Endothelial cell of umbilical vein (primary cell): ENCODE results near the gene LMO7. TPM values are rescaled to one million over a fixed set of nuclear protein-coding genes. Genes with fewer than 3 reads are reported as not detected.

ENCODE experiments used
- BruUV-seq: library from RNA; stranded (reverse); fragments of 400-500 nt; replicated peaks from 2 replicates; lab custom pipeline; 2021; lab: Mats Ljungman, UMichigan
- CTCF ChIA-PET: fragments of 300-600, 350-600 bp; sonication (Branson Sonifier 250); formaldehyde crosslinking; loops from one replicate; lab custom pipeline; 2021; ENCODE audit warnings: antibody characterized with exemption, inconsistent platforms; lab: Charles Lee
- POLR2A ChIA-PET: fragments of 300-600, 350-600 bp; sonication (Branson Sonifier 250); formaldehyde crosslinking; loops from one replicate; lab custom pipeline; 2021; ENCODE audit warnings: antibody characterized with exemption, inconsistent platforms; lab: Charles Lee
- DNase-seq: peaks from one replicate; pipeline ENCODE4 v3.0.0-alpha.2; 2011; ENCODE audit warnings: low read depth, low spot score
- FAIRE-seq: peaks from 2 replicates; lab custom pipeline; 2011; peaks lifted over from hg19 to GRCh38; lab: Jason Lieb, UNC
- H2AFZ ChIP-seq: 2 replicates; pipeline ENCODE4 v1.6.0; 2012; ENCODE audit warnings: low read depth, low read length, control low read depth, inconsistent platforms
- H3K27ac ChIP-seq: 2 replicates; pipeline ENCODE4 v1.5.1; 2011; ENCODE audit warnings: low read depth, mild to moderate bottlenecking, control low read depth, low read length, moderate library complexity; ENCODE audit not compliant: insufficient read depth
- H3K27me3 ChIP-seq, 2 experiments: 2 replicates each; pipeline versions ENCODE4 v1.6.0 to v1.6.1; 2011; ENCODE audit warnings: low read length in 2 of 2, mixed read lengths in 1 of 2; ENCODE audit not compliant: control insufficient read depth in 2 of 2, insufficient read depth in 2 of 2
- H3K36me3 ChIP-seq, 2 experiments: 2 replicates in 1 of 2; 3 replicates in 1 of 2; pipeline ENCODE4 v1.5.1; 2011; ENCODE audit warnings: low read length in 2 of 2, mild to moderate bottlenecking in 1 of 2, moderate library complexity in 1 of 2; ENCODE audit not compliant: control insufficient read depth in 2 of 2, insufficient read depth in 2 of 2; ENCODE audit errors: extremely low read depth in 1 of 2
- H3K4me1 ChIP-seq: 3 replicates; pipeline ENCODE4 v1.5.1; 2011; ENCODE audit warnings: mild to moderate bottlenecking, low read length; ENCODE audit not compliant: control insufficient read depth, insufficient read depth; ENCODE audit errors: extremely low read depth
- H3K4me2 ChIP-seq: 2 replicates; pipeline ENCODE4 v1.6.1; 2011; ENCODE audit warnings: low read length, control low read depth, mixed read lengths; ENCODE audit not compliant: insufficient read depth
- H3K4me3 ChIP-seq, 3 experiments: fragments of 200-600 bp in 1 of 3; sonication (generic), shearing (Covaris generic) in 1 of 3; replicated peaks in 1 of 3; 2 replicates each; pipeline ENCODE4 v1.5.1; 2011 to 2016; ENCODE audit warnings: control low read depth in 3 of 3, low read length in 3 of 3, mild to moderate bottlenecking in 2 of 3, inconsistent platforms in 1 of 3, low read depth in 1 of 3, moderate library complexity in 1 of 3; ENCODE audit not compliant: insufficient read depth in 1 of 3
- H3K79me2 ChIP-seq: 2 replicates; pipeline ENCODE4 v1.6.0; 2012; ENCODE audit warnings: low read length, inconsistent platforms; ENCODE audit not compliant: control insufficient read depth, insufficient read depth
- H3K9ac ChIP-seq: replicated peaks from 2 replicates; pipeline ENCODE3; 2011; ENCODE audit warnings: low read length, control low read depth; ENCODE audit not compliant: insufficient read depth; ENCODE audit errors: extremely low read depth
- H3K9me1 ChIP-seq: replicated peaks from 3 replicates; pipeline ENCODE4 v1.6.0; 2011; ENCODE audit warnings: mild to moderate bottlenecking, low read length; ENCODE audit not compliant: control insufficient read depth, insufficient read depth; ENCODE audit errors: extremely low read depth
- H3K9me3 ChIP-seq: replicated peaks from 2 replicates; pipeline ENCODE4 v1.5.1; 2012; ENCODE audit warnings: low read length, inconsistent platforms; ENCODE audit not compliant: control insufficient read depth, insufficient read depth
- H4K20me1 ChIP-seq: replicated peaks from 2 replicates; pipeline ENCODE3; 2011; ENCODE audit warnings: mild to moderate bottlenecking, low read length; ENCODE audit not compliant: control insufficient read depth, insufficient read depth; ENCODE audit errors: extremely low read depth
- EZH2 ChIP-seq: IDR thresholded peaks from 2 replicates; pipeline ENCODE4 v1.6.1; 2012; ENCODE audit warnings: borderline replicate concordance, low read depth, mild to moderate bottlenecking, moderate library complexity, low read length, inconsistent platforms; ENCODE audit not compliant: severe bottlenecking
- GATA2 ChIP-seq: IDR thresholded peaks from 2 replicates; pipeline ENCODE4 v1.7.0; 2011; ENCODE audit warnings: low read depth, mild to moderate bottlenecking, moderate library complexity, mixed read lengths, low read length; ENCODE audit not compliant: insufficient read length, insufficient read depth
- JUN ChIP-seq: IDR thresholded peaks from 2 replicates; pipeline ENCODE4 v1.6.1; 2011; ENCODE audit warnings: borderline replicate concordance, low read depth; ENCODE audit not compliant: insufficient read length, insufficient read depth
- MYC ChIP-seq: IDR thresholded peaks from one replicate; pipeline ENCODE4 v1.6.1; 2011; ENCODE audit warnings: mild to moderate bottlenecking, low read depth, low read length
- POLR2AphosphoS5 ChIP-seq: IDR thresholded peaks from 2 replicates; pipeline ENCODE4 v1.6.1; 2012; ENCODE audit warnings: low read depth, mild to moderate bottlenecking, control low read depth, low read length, moderate library complexity; ENCODE audit not compliant: insufficient read depth
- dilution Hi-C: fragments of 300-500 bp; cut with MboI; formaldehyde crosslinking; loops from one replicate; pipeline ENCODE4 v1.15.0; 2019; ENCODE audit warnings: low sequenced_read_pairs; ENCODE audit not compliant: extremely low pct_ligation_motif_present
- intact Hi-C: fragments of 100-400 bp; cut with micrococcal nuclease; formaldehyde crosslinking; loops from one replicate; pipeline ENCODE4 v1.10.0; 2022
- polyA plus RNA-seq, 4 experiments: library from polyadenylated mRNA; depleted of rRNA in 3 of 4; stranded (reverse) in 3 of 4; unstranded in 1 of 4; fragments of >200 nt; gene quantifications; 2 replicates each; pipeline versions ENCODE4 v1.2.1 to v1.2.3, GENCODE V29; 2011 to 2012; ENCODE audit warnings: missing spikeins in 1 of 4
- total RNA-seq: library from RNA; stranded (reverse); gene quantifications from 2 replicates; pipeline ENCODE4 v1.2.3, GENCODE V29; 2021
- TF ChIP-seq, protein P1 (sequence below): IDR thresholded peaks from 2 replicates; pipeline ENCODE4 v1.6.1; 2011; ENCODE audit not compliant: insufficient read depth, insufficient read length
- TF ChIP-seq, protein P2 (sequence below), 2 donors: IDR thresholded peaks; 1 replicate in 1 of 2; 2 replicates in 1 of 2; pipeline ENCODE4 v1.5.1; 2011; ENCODE audit warnings: low read length in 2 of 2, mild to moderate bottlenecking in 2 of 2, moderate library complexity in 2 of 2, control low read depth in 1 of 2, inconsistent platforms in 1 of 2, low read depth in 1 of 2; ENCODE audit not compliant: insufficient read depth in 1 of 2; ENCODE audit errors: extremely low read depth in 1 of 2

The LMO7 gene
- total and polyA plus RNA-seq, 2 donors (not counting 3 experiments of a cell fraction or from before 2014, with no cell fraction given): 10.5 to 21.1 TPM

- dilution Hi-C loops: no loop called here
- H3K4me1 ChIP-seq: peaks cover 22% of the 10 kb centered on the region
- no peaks in the 10 kb centered on the region for H3K27me3 ChIP-seq
- intact Hi-C loops: loop anchor here (1.0 kb wide), 1 partner anchor 10 kb away; no protein-coding TSS in a partner anchor
- ChIA-PET POLR2A (no interaction called here), CTCF (interaction anchor here (1.4 to 4.6 kb wide), 3 partner anchors 10 to 18 kb away, joined by 3 to 47 read pairs (median 9); no protein-coding TSS in a partner anchor)
- TF ChIP-seq GATA2 (peak; percentile 5), POLR2AphosphoS5 (no peak), MYC (no peak), EZH2 (no peak)
- TF ChIP-seq, protein P1, sequence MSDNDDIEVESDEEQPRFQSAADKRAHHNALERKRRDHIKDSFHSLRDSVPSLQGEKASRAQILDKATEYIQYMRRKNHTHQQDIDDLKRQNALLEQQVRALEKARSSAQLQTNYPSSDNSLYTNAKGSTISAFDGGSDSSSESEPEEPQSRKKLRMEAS: no peak
- no peaks in the 10 kb centered on the region for H3K36me3 ChIP-seq
- H3K9ac ChIP-seq: peak overlapping the region; percentile 29
- H3K4me2 ChIP-seq: peak overlapping the region; percentile 83
- H3K9me1 ChIP-seq: no peaks in the 10 kb centered on the region
- no peaks in the 10 kb centered on the region for H4K20me1 ChIP-seq
- peak overlapping the region; percentile 66 for H3K27ac ChIP-seq
- peak; percentile 21 for FAIRE-seq
- no peaks in the 10 kb centered on the region for H3K79me2 ChIP-seq
- DNase-seq: no peak
- BruUV-seq: TSS peak; percentile 79
- H2AFZ ChIP-seq: no peak overlapping the region
- no peak overlapping the region for H3K4me3 ChIP-seq
- no peaks in the 10 kb centered on the region for H3K9me3 ChIP-seq
Observed at GRCh38 chr13:75705908-75706307, 69.8 kb downstream of the LMO7 start.

GRCh38 chr13:75713852-75714251 is 77.7 kb downstream of the LMO7 start:
- no TSS peak for BruUV-seq
- POLR2A ChIA-PET: no interaction called here
- Histone ChIP-seq H3K4me2 (no peak overlapping the region), H3K9ac (no peak overlapping the region), H3K27ac (no peak overlapping the region), H3K4me3 (no peak overlapping the region), H2AFZ (no peak overlapping the region), H4K20me1 (no peaks in the 10 kb centered on the region), H3K36me3 (no peaks in the 10 kb centered on the region), H3K27me3 (no peaks in the 10 kb centered on the region), H3K9me1 (no peaks in the 10 kb centered on the region), H3K79me2 (no peaks in the 10 kb centered on the region), H3K4me1 (peaks cover 5% of the 10 kb centered on the region), H3K9me3 (no peaks in the 10 kb centered on the region)
- DNase-seq: no peak
- dilution Hi-C loops (no loop called here), intact Hi-C loops (no loop called here)
- FAIRE-seq: no peak
- TF ChIP-seq JUN: no peak
- TF ChIP-seq MYC: no peak
- TF ChIP-seq, protein P2, sequence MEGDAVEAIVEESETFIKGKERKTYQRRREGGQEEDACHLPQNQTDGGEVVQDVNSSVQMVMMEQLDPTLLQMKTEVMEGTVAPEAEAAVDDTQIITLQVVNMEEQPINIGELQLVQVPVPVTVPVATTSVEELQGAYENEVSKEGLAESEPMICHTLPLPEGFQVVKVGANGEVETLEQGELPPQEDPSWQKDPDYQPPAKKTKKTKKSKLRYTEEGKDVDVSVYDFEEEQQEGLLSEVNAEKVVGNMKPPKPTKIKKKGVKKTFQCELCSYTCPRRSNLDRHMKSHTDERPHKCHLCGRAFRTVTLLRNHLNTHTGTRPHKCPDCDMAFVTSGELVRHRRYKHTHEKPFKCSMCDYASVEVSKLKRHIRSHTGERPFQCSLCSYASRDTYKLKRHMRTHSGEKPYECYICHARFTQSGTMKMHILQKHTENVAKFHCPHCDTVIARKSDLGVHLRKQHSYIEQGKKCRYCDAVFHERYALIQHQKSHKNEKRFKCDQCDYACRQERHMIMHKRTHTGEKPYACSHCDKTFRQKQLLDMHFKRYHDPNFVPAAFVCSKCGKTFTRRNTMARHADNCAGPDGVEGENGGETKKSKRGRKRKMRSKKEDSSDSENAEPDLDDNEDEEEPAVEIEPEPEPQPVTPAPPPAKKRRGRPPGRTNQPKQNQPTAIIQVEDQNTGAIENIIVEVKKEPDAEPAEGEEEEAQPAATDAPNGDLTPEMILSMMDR (IDR thresholded peaks at IDR 0.05; ENCODE audit: extremely low read depth in 1 of 2, insufficient read depth in 1 of 2, low read depth in 1 of 2, low read length in 2 of 2): no peak
- CTCF ChIA-PET: no interaction called here
